Caco-2 (cell line): ENCODE data around the gene OR2Y1. TPM values are rescaled to one million over a fixed set of nuclear protein-coding genes. Genes with fewer than 3 reads are reported as not detected.

Source experiments
- BruUV-seq: library from RNA; stranded (reverse); fragments of 400-500 nt; replicated peaks from 2 replicates; lab custom pipeline; 2021; lab: Mats Ljungman, UMichigan
- CTCF ChIA-PET: fragments of 300-600 bp; sonication (Branson Sonifier 250); formaldehyde crosslinking; loops from one replicate; lab custom pipeline; 2022; ENCODE audit warnings: antibody characterized with exemption; lab: Charles Lee
- POLR2A ChIA-PET: fragments of 300-600 bp; sonication (Branson Sonifier 250); formaldehyde crosslinking; loops from one replicate; lab custom pipeline; 2022; ENCODE audit warnings: antibody characterized with exemption; lab: Charles Lee
- DNase-seq, 2 experiments: peaks; one replicate each; pipeline versions ENCODE4 v3.0.0 to v3.0.0-alpha.2; 2020 to 2022
- H3K27me3 ChIP-seq: replicated peaks from 2 replicates; pipeline ENCODE4 v1.6.0; 2011; ENCODE audit warnings: low read length; ENCODE audit not compliant: control insufficient read depth, insufficient read depth
- H3K36me3 ChIP-seq: 2 replicates; pipeline ENCODE4 v1.5.1; 2011; ENCODE audit warnings: low read length; ENCODE audit not compliant: control insufficient read depth, insufficient read depth
- H3K4me1 ChIP-seq: fragments of 250-450 bp; sonication (Bioruptor Pico); 2 replicates; pipeline ENCODE4 v1.5.1; 2020; ENCODE audit warnings: mild to moderate bottlenecking
- H3K4me3 ChIP-seq: 2 replicates; pipeline ENCODE4 v1.5.1; 2011; ENCODE audit warnings: low read depth, mild to moderate bottlenecking, control low read depth, low read length
- H3K9me3 ChIP-seq: fragments of 250-450 bp; sonication (Bioruptor Pico); 2 replicates; pipeline ENCODE4 v1.5.1; 2020; ENCODE audit warnings: mild to moderate bottlenecking, moderate library complexity
- H3K27ac Mint-ChIP-seq: one replicate; pipeline ENCODE4 v1.8.0; 2022; ENCODE audit warnings: mixed read lengths; ENCODE audit not compliant: unreplicated experiment
- H3K27me3 Mint-ChIP-seq: one replicate; pipeline ENCODE4 v1.8.0; 2022; ENCODE audit warnings: mixed read lengths; ENCODE audit not compliant: insufficient read depth, unreplicated experiment
- H3K36me3 Mint-ChIP-seq: one replicate; pipeline ENCODE4 v1.8.0; 2022; ENCODE audit warnings: mild to moderate bottlenecking, mixed read lengths; ENCODE audit not compliant: insufficient read depth, unreplicated experiment
- H3K4me1 Mint-ChIP-seq: one replicate; pipeline ENCODE4 v1.8.0; 2022; ENCODE audit warnings: low read depth, mixed read lengths; ENCODE audit not compliant: unreplicated experiment
- H3K4me3 Mint-ChIP-seq: one replicate; pipeline ENCODE4 v1.8.0; 2022; ENCODE audit warnings: mild to moderate bottlenecking, moderate library complexity, mixed read lengths; ENCODE audit not compliant: unreplicated experiment
- H3K9me3 Mint-ChIP-seq: one replicate; pipeline ENCODE4 v1.8.0; 2022; ENCODE audit warnings: mixed read lengths; ENCODE audit not compliant: unreplicated experiment
- CTCF ChIP-seq, 2 experiments: fragments of 200-600 bp in 1 of 2; IDR thresholded peaks; 1 replicate in 1 of 2; 2 replicates in 1 of 2; pipeline versions ENCODE4 v1.5.1 to v1.8.0; 2011 to 2022; ENCODE audit warnings: antibody characterized with exemption in 1 of 2, control low read depth in 1 of 2, inconsistent platforms in 1 of 2, low read depth in 1 of 2, low read length in 1 of 2, mild to moderate bottlenecking in 1 of 2, moderate library complexity in 1 of 2; ENCODE audit not compliant: insufficient read depth in 1 of 2, severe bottlenecking in 1 of 2, unreplicated experiment in 1 of 2
- intact Hi-C: fragments of 100-400 bp; cut with micrococcal nuclease; formaldehyde crosslinking; loops from one replicate; pipeline ENCODE4 v1.10.0; 2022; ENCODE audit not compliant: unreplicated experiment
- total RNA-seq: library from RNA; stranded (reverse); gene quantifications from 2 replicates; pipeline ENCODE4 v1.2.3, GENCODE V29; 2022

OR2Y1 gene
- total RNA-seq, 1 experiment from 2014 or later, result not detected

- BruUV-seq, result no TSS peak
- H3K27ac Mint-ChIP-seq, result no peak overlapping the region
- H3K4me3 Mint-ChIP-seq, result no peak overlapping the region
- Histone ChIP-seq H3K9me3 (no peaks in the 10 kb centered on the region), H3K4me1 (no peaks in the 10 kb centered on the region), H3K27me3 (no peaks in the 10 kb centered on the region; the same call in 1 of the 2 replicates), H3K4me3 (no peak overlapping the region), H3K36me3 (no peaks in the 10 kb centered on the region)
- H3K27me3 Mint-ChIP-seq, result peaks cover 41% of the 10 kb centered on the region
- ChIA-PET POLR2A (no interaction called here), CTCF (interaction anchor here (0.6 kb wide), 1 partner anchor 482 kb away, joined by 4 read pairs; no protein-coding TSS in a partner anchor)
- no peak for DNase-seq
- no peaks in the 10 kb centered on the region for H3K9me3 Mint-ChIP-seq
- no peaks in the 10 kb centered on the region for H3K36me3 Mint-ChIP-seq
- intact Hi-C loops, result no loop called here
- no peak for TF ChIP-seq CTCF (IDR thresholded peaks at IDR 0.05; ENCODE audit: insufficient read depth in 1 of 2, low read depth in 1 of 2, low read length in 1 of 2, severe bottlenecking in 1 of 2, unreplicated experiment in 1 of 2)
- no peaks in the 10 kb centered on the region for H3K4me1 Mint-ChIP-seq
Measured at GRCh38 chr5:180690562-180690961, 49.3 kb downstream of the OR2Y1 start.

- Mint-ChIP-seq H3K4me1 (no peaks in the 10 kb centered on the region), H3K27ac (no peak overlapping the region), H3K4me3 (no peak overlapping the region), H3K27me3 (peaks cover 46% of the 10 kb centered on the region), H3K36me3 (no peaks in the 10 kb centered on the region), H3K9me3 (no peaks in the 10 kb centered on the region)
- Histone ChIP-seq H3K36me3 (no peaks in the 10 kb centered on the region), H3K27me3 (no peaks in the 10 kb centered on the region; the same call in 1 of the 2 replicates), H3K4me1 (no peaks in the 10 kb centered on the region), H3K9me3 (no peaks in the 10 kb centered on the region), H3K4me3 (no peak overlapping the region)
- no peak for DNase-seq
- no peak for TF ChIP-seq CTCF (IDR thresholded peaks at IDR 0.05; ENCODE audit: insufficient read depth in 1 of 2, low read depth in 1 of 2, low read length in 1 of 2, severe bottlenecking in 1 of 2, unreplicated experiment in 1 of 2)
- CTCF ChIA-PET, result no interaction called here
- BruUV-seq, result no TSS peak
- POLR2A ChIA-PET, result no interaction called here
- intact Hi-C loops, result no loop called here
Measured at GRCh38 chr5:180689775-180690174, 50.1 kb downstream of the OR2Y1 start.

Other genes starting within 250 kb of the OR2Y1 start
- gene CNOT6, start 245.7 kb downstream of the OR2Y1 start, total RNA-seq, result 43.2 and 46.3 TPM in 2 replicates
- gene SCGB3A1, start 148.6 kb downstream of the OR2Y1 start, total RNA-seq, result not detected in 2 replicates
- not detected in 2 replicates for gene FLT4, start 90.5 kb downstream of the OR2Y1 start, total RNA-seq
- gene MGAT1, start 62.7 kb upstream of the OR2Y1 start, total RNA-seq, result 80.1 and 82.5 TPM in 2 replicates
- 34.4 and 35.9 TPM in 2 replicates for gene ZFP62, start 121.2 kb upstream of the OR2Y1 start, total RNA-seq
- gene BTNL8, start 159.1 kb upstream of the OR2Y1 start, total RNA-seq, result 6.0 and 7.3 TPM in 2 replicates
- gene BTNL3, start 248.8 kb upstream of the OR2Y1 start, total RNA-seq, result 0.14 TPM in 1 of 2 replicates, not detected in the other